Mesenchymal stem cell (in vitro differentiated cells and primary cell): ENCODE measurements around the gene MED14.
"Not testable (repeated sequence)": the region's sequence is repeated elsewhere in the genome, so short reads cannot be mapped to it uniquely, and the experiment has no call there.

Source experiments
- DNase-seq: peaks from one replicate; pipeline ENCODE4 v3.0.0-alpha.2; 2013
- H2AFZ ChIP-seq: one replicate; pipeline ENCODE4 v1.6.1; 2013; ENCODE audit warnings: low read depth, mild to moderate bottlenecking, control low read depth, inconsistent platforms, low read length, moderate library complexity
- H2AK5ac ChIP-seq: 2 replicates; pipeline ENCODE4 v1.6.1; 2013; ENCODE audit warnings: low read length, moderate library complexity, mild to moderate bottlenecking, inconsistent platforms; ENCODE audit not compliant: severe bottlenecking
- H2BK120ac ChIP-seq: one replicate; pipeline ENCODE4 v1.6.1; 2013; ENCODE audit warnings: low read depth, mild to moderate bottlenecking, inconsistent platforms, low read length, moderate library complexity
- H2BK12ac ChIP-seq, 2 experiments: one replicate each; pipeline ENCODE4 v1.6.1; 2013; ENCODE audit warnings: inconsistent platforms in 2 of 2, low read length in 2 of 2, mild to moderate bottlenecking in 2 of 2, moderate library complexity in 2 of 2, control low read depth in 1 of 2
- H2BK15ac ChIP-seq: one replicate; pipeline ENCODE4 v1.6.1; 2013; ENCODE audit warnings: mild to moderate bottlenecking, low read depth, inconsistent platforms; ENCODE audit not compliant: poor library complexity, severe bottlenecking
- H2BK5ac ChIP-seq: 2 replicates; pipeline ENCODE4 v1.6.1; 2013; ENCODE audit warnings: low read depth, mild to moderate bottlenecking, low read length, control low read depth, inconsistent platforms; ENCODE audit not compliant: poor library complexity, severe bottlenecking
- H3K14ac ChIP-seq, 2 experiments: one replicate each; pipeline ENCODE4 v1.6.1; 2013; ENCODE audit warnings: inconsistent platforms in 2 of 2, low read length in 2 of 2, control low read depth in 1 of 2, mild to moderate bottlenecking in 1 of 2, moderate library complexity in 1 of 2
- H3K18ac ChIP-seq, 2 experiments: one replicate each; pipeline ENCODE4 v1.6.1; 2013; ENCODE audit warnings: inconsistent platforms in 2 of 2, low read length in 2 of 2, control low read depth in 1 of 2, low read depth in 1 of 2, mild to moderate bottlenecking in 1 of 2
- H3K23ac ChIP-seq, 2 experiments: one replicate each; pipeline ENCODE4 v1.6.1; 2013; ENCODE audit warnings: inconsistent platforms in 2 of 2, low read length in 2 of 2, mild to moderate bottlenecking in 2 of 2, moderate library complexity in 2 of 2, control low read depth in 1 of 2
- H3K27ac ChIP-seq: 2 replicates; pipeline ENCODE4 v1.5.1; 2013; ENCODE audit warnings: mild to moderate bottlenecking, moderate library complexity, low read length, control low read depth, inconsistent platforms; ENCODE audit not compliant: poor library complexity, severe bottlenecking
- H3K27me3 ChIP-seq, 2 experiments: 2 replicates each; pipeline versions ENCODE4 v1.6.1 to v1.7.0; 2013; ENCODE audit warnings: low read length in 2 of 2, mild to moderate bottlenecking in 2 of 2, moderate library complexity in 2 of 2, control low read depth in 1 of 2, inconsistent platforms in 1 of 2; ENCODE audit not compliant: control insufficient read depth in 1 of 2, insufficient read depth in 1 of 2
- H3K36me3 ChIP-seq, 2 experiments: 2 replicates each; pipeline versions ENCODE4 v1.6.1 to v1.7.0; 2013; ENCODE audit warnings: low read length in 2 of 2, control low read depth in 1 of 2, inconsistent platforms in 1 of 2, low read depth in 1 of 2, mild to moderate bottlenecking in 1 of 2; ENCODE audit not compliant: insufficient read depth in 2 of 2, control insufficient read depth in 1 of 2
- H3K4ac ChIP-seq, 2 experiments: one replicate each; pipeline ENCODE4 v1.6.1; 2013; ENCODE audit warnings: inconsistent platforms in 2 of 2, low read length in 2 of 2, mild to moderate bottlenecking in 2 of 2, moderate library complexity in 2 of 2, control low read depth in 1 of 2, low read depth in 1 of 2
- H3K4me1 ChIP-seq: 2 replicates; pipeline ENCODE4 v1.6.1; 2013; ENCODE audit warnings: low read depth, low read length, control low read depth; ENCODE audit not compliant: control insufficient read depth, insufficient read depth
- H3K4me2 ChIP-seq: 2 replicates; pipeline ENCODE4 v1.6.1; 2013; ENCODE audit warnings: low read length, mild to moderate bottlenecking, inconsistent platforms; ENCODE audit not compliant: poor library complexity, severe bottlenecking
- H3K4me3 ChIP-seq, 2 experiments: 2 replicates each; pipeline versions ENCODE4 v1.5.1 to v1.7.0; 2013; ENCODE audit warnings: low read length in 2 of 2, mild to moderate bottlenecking in 2 of 2, control low read depth in 1 of 2, low read depth in 1 of 2; ENCODE audit not compliant: insufficient read depth in 1 of 2
- H3K79me1 ChIP-seq: replicated peaks from 2 replicates; pipeline ENCODE4 v1.6.1; 2013; ENCODE audit warnings: mild to moderate bottlenecking, control low read depth, low read length, inconsistent platforms; ENCODE audit not compliant: poor library complexity, severe bottlenecking
- H3K9ac ChIP-seq: 2 replicates; pipeline ENCODE4 v1.7.0; 2013; ENCODE audit warnings: mild to moderate bottlenecking, low read length, moderate library complexity
- H3K9me3 ChIP-seq: 2 replicates; pipeline ENCODE4 v1.7.0; 2013; ENCODE audit warnings: mild to moderate bottlenecking, low read length; ENCODE audit not compliant: control insufficient read depth
- H4K8ac ChIP-seq: one replicate; pipeline ENCODE4 v1.6.1; 2013; ENCODE audit warnings: inconsistent platforms, mild to moderate bottlenecking, low read length, moderate library complexity
- H4K91ac ChIP-seq: one replicate; pipeline ENCODE4 v1.6.1; 2013; ENCODE audit warnings: mild to moderate bottlenecking, low read length, inconsistent platforms
- WGBS: methylation state at CpG from one replicate; pipeline ENCODE4 v1.1.7; 2013; ENCODE audit warnings: mixed read lengths; 5-methylcytosine and 5-hydroxymethylcytosine counted together

Gene MED14

GRCh38 chrX:40736170-40736505 is 796 bp upstream of the MED14 start:
- H2BK12ac ChIP-seq: no peak overlapping the region
- H3K23ac ChIP-seq: no peak overlapping the region
- whole genome bisulfite sequencing: 0% methylated on average over 5 of the region's 17 CpGs
- no peaks in the 10 kb centered on the region for H3K79me1 ChIP-seq
- H3K4me1 ChIP-seq: no peaks in the 10 kb centered on the region
- peak overlapping the region; percentile 65 for H3K4me2 ChIP-seq
- no peak overlapping the region for H4K91ac ChIP-seq
- H2AFZ ChIP-seq: peak overlapping the region; percentile 71
- H3K18ac ChIP-seq: no peak overlapping the region
- H3K36me3 ChIP-seq: no peaks in the 10 kb centered on the region
- no peak for DNase-seq
- no peak overlapping the region for H2AK5ac ChIP-seq
- H3K27me3 ChIP-seq: peaks cover 0 to 39% of the 10 kb centered on the region in 2 experiments
- peak overlapping the region; percentile 96 for H3K9ac ChIP-seq
- peak overlapping the region; percentile 49 for H4K8ac ChIP-seq
- no peaks in the 10 kb centered on the region for H3K9me3 ChIP-seq
- H2BK15ac ChIP-seq: peak overlapping the region; percentile 28
- H2BK120ac ChIP-seq: no peak overlapping the region
- peak overlapping the region; percentile 84 to 89 for H3K4me3 ChIP-seq
- no peak overlapping the region for H3K4ac ChIP-seq
- H3K27ac ChIP-seq: peak overlapping the region; percentile 97
- H3K14ac ChIP-seq: no peak overlapping the region
- peak overlapping the region; percentile 79 for H2BK5ac ChIP-seq

DNA sequence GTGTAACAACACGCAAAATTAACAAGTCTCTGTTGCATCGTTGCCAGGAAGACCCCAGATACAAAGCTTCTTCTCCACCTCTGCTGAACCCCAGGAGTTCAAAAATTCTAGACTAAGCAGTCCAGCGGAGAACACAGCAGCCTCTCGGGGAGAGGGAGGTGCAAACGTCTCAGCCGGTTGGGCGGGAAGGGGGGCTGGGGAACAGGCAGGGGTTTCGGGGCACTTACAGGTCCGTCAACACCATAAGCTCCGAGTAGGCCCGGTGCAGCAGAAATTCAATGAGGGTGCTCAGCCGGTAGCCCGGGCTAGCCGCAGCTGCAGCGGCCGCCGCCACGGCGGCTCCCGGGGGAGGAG is 394 bp downstream of the MED14 start:
- no peak overlapping the region for H3K27ac ChIP-seq
- peak overlapping the region; percentile 96 for H3K9ac ChIP-seq
- H3K9me3 ChIP-seq: no peaks in the 10 kb centered on the region
- no peak overlapping the region for H2BK120ac ChIP-seq
- H3K79me1 ChIP-seq: peaks cover 2% of the 10 kb centered on the region
- peak; percentile 24 for DNase-seq
- H4K91ac ChIP-seq: no peak overlapping the region
- H3K4me3 ChIP-seq: peak overlapping the region; percentile 84 to 89
- H3K36me3 ChIP-seq: no peaks in the 10 kb centered on the region
- no peak overlapping the region for H4K8ac ChIP-seq
- H3K27me3 ChIP-seq: peaks cover 0 to 38% of the 10 kb centered on the region in 2 experiments
- no peak overlapping the region for H2BK12ac ChIP-seq
- H2AK5ac ChIP-seq: no peak overlapping the region
- H3K4me2 ChIP-seq: peak overlapping the region; percentile 47
- H2AFZ ChIP-seq: no peak overlapping the region
- H3K23ac ChIP-seq: no peak overlapping the region
- H2BK5ac ChIP-seq: peak overlapping the region; percentile 38
- H3K18ac ChIP-seq: peak overlapping the region; percentile 81 to 83
- no peak overlapping the region for H3K14ac ChIP-seq
- 2% methylated on average over 17 of the region's 20 CpGs for WGBS
- peak overlapping the region; percentile 28 for H2BK15ac ChIP-seq
- no peaks in the 10 kb centered on the region for H3K4me1 ChIP-seq
- no peak overlapping the region for H3K4ac ChIP-seq

DNA sequence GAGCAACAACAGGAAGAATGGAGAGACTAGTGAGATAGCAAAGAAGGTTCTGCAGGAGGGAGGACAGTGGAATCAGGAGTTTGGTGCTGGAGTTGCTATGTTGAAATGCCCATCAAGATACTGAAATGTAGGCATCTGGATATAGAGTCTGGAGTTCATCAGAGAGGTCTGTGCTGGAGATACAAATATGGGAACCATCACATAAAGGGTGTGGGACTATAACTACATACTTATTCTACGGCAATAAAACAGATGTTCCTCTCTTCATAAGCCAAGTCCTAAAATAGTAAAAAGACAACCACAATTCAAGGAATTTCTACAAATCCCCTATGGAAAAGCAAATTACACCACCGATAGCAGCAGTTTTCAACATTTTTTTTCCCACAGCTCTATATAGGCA is 1.6 kb downstream of the MED14 start:
- H3K36me3 ChIP-seq: no peaks in the 10 kb centered on the region
- no peaks in the 10 kb centered on the region for H3K9me3 ChIP-seq
- H2BK5ac ChIP-seq: no peak overlapping the region
- no peak overlapping the region for H2BK12ac ChIP-seq
- no peak overlapping the region for H3K18ac ChIP-seq
- H3K4me1 ChIP-seq: no peaks in the 10 kb centered on the region
- H4K91ac ChIP-seq: no peak overlapping the region
- DNase-seq: peak; percentile 3
- no peak overlapping the region for H3K23ac ChIP-seq
- H3K27ac ChIP-seq: no peak overlapping the region
- peak overlapping the region in 1 of 2 experiments; percentile 89 for H3K4me3 ChIP-seq
- peak overlapping the region; percentile 34 for H3K4me2 ChIP-seq
- no peak overlapping the region for H2AK5ac ChIP-seq
- no peak overlapping the region for H2BK15ac ChIP-seq
- H3K4ac ChIP-seq: no peak overlapping the region
- peaks cover 2% of the 10 kb centered on the region for H3K79me1 ChIP-seq
- H2AFZ ChIP-seq: no peak overlapping the region
- H4K8ac ChIP-seq: no peak overlapping the region
- H3K9ac ChIP-seq: peak overlapping the region; percentile 96
- no peak overlapping the region for H2BK120ac ChIP-seq
- H3K27me3 ChIP-seq: peaks cover 0 to 44% of the 10 kb centered on the region in 2 experiments
- 89% methylated on average over 1 of the region's 2 CpGs for WGBS
- no peak overlapping the region for H3K14ac ChIP-seq

- H3K9ac ChIP-seq, H2AK5ac ChIP-seq, H3K9me3 ChIP-seq, H3K18ac ChIP-seq, H3K4me2 ChIP-seq, H3K23ac ChIP-seq, H3K79me1 ChIP-seq, H3K27ac ChIP-seq, H2AFZ ChIP-seq, H4K91ac ChIP-seq, H3K4me1 ChIP-seq, H2BK120ac ChIP-seq, H2BK15ac ChIP-seq, H3K14ac ChIP-seq, DNase-seq, H2BK12ac ChIP-seq, H3K36me3 ChIP-seq, H3K4ac ChIP-seq, H2BK5ac ChIP-seq, H4K8ac ChIP-seq, H3K4me3 ChIP-seq: not testable (repeated sequence)
- peaks cover 0 to 45% of the 10 kb centered on the region in 2 experiments for H3K27me3 ChIP-seq
- 99% methylated on average over 5 of the region's 5 CpGs for WGBS
Measured at GRCh38 chrX:40732499-40732898, 2.8 kb downstream of the MED14 start.
